IPS-15b (cell line): ENCODE results near the gene PMEPA1.

Source experiments
- H3K27me3 ChIP-seq: one replicate; pipeline ENCODE4 v1.6.1; 2013; ENCODE audit warnings: low read length; ENCODE audit not compliant: control insufficient read depth, insufficient read depth
- H3K36me3 ChIP-seq: one replicate; pipeline ENCODE4 v1.6.1; 2013; ENCODE audit warnings: low read length; ENCODE audit not compliant: control insufficient read depth, insufficient read depth
- H3K4me1 ChIP-seq: one replicate; pipeline ENCODE4 v1.6.1; 2013; ENCODE audit warnings: mild to moderate bottlenecking, low read length; ENCODE audit not compliant: control insufficient read depth, insufficient read depth
- H3K4me3 ChIP-seq: one replicate; pipeline ENCODE4 v1.5.1; 2013; ENCODE audit warnings: low read depth, low read length
- H3K9ac ChIP-seq: one replicate; pipeline ENCODE4 v1.6.1; 2013; ENCODE audit warnings: low read depth, mild to moderate bottlenecking, low read length
- H3K9me3 ChIP-seq: one replicate; pipeline ENCODE4 v1.6.1; 2013; ENCODE audit warnings: mild to moderate bottlenecking, low read length; ENCODE audit not compliant: control insufficient read depth, insufficient read depth

The PMEPA1 gene

DNA sequence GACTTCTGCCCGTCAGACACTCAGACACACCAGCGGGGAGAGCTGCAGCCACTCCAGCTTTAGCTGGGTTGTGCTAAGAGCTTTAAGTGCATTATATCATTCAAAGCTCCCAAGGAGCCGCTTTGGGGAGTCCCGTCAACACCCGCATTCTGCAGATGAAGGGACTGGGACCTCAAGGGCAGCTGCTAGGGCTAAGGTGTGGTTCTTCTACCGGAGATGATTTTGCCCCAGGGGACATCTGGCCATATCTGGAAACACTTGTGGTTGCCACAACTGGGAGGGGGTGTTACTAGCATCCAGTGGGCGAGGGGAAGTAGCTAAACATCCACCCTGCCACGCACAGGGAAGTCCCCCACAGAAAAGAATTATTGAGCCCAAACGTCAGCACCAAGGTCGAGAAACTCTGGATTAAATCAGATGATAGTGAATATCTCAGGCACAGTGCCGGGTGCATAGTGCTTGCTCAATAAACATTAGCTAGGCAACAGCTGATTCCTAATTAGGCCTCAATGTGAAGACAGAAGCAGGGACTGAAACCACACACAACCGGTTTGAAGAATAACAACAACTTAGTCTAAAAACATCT is 29.6 kb downstream of the PMEPA1 start:
- H3K4me1 ChIP-seq: peaks cover 28% of the 10 kb centered on the region
- no peaks in the 10 kb centered on the region for H3K27me3 ChIP-seq

DNA sequence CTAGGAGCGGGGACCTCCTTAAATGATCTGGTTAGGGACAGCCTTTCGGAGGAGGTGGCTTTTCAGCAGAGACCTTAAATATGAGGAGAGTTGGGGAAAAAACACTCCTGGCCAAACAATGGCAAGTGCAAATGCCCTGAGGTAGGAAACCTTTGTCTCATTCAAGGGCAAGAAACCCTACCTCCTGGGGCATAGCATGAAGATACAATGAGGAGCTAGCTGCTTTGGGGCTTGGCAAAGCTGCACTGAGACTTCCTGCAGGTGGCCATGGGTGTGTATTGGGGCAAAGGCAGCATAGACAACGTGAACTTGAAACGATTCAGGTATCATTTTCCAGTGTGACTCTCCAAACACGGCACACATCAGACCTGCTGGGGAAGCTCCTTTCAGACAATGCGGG is 30.7 kb downstream of the PMEPA1 start:
- H3K4me3 ChIP-seq: no peak overlapping the region
- H3K4me1 ChIP-seq: peaks cover 20% of the 10 kb centered on the region

More for the DNA sequence above, 29.6 kb downstream of the PMEPA1 start:
- H3K36me3 ChIP-seq: no peaks in the 10 kb centered on the region
- H3K4me3 ChIP-seq: no peak overlapping the region
- H3K9me3 ChIP-seq: no peaks in the 10 kb centered on the region
- no peak overlapping the region for H3K9ac ChIP-seq

DNA sequence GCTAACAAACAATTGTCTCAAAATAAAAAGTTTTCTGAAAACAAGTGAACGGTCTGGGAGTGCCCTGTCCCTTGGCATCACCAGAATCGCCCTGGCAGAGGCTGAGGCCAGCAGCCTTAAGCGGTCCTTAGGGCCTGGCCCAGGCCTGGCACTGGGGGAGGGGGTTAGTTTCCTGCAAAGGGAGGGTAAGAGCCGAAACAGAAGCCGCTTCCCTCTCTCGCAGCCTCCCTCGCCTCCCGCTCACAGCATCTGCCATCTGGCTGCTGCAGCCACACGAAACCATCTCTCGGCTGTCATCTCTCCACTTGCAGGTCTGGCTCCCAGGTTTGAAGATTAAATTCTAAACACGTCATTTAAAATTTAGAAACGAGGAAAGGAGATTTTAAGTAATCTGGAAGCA is 31.5 kb downstream of the PMEPA1 start:
- Histone ChIP-seq H3K27me3 (no peaks in the 10 kb centered on the region), H3K4me1 (peaks cover 20% of the 10 kb centered on the region), H3K4me3 (no peak overlapping the region), H3K9me3 (no peaks in the 10 kb centered on the region), H3K36me3 (no peaks in the 10 kb centered on the region), H3K9ac (no peak overlapping the region)

More for the DNA sequence above, 30.7 kb downstream of the PMEPA1 start:
- Histone ChIP-seq H3K36me3 (no peaks in the 10 kb centered on the region), H3K9ac (no peak overlapping the region), H3K9me3 (no peaks in the 10 kb centered on the region), H3K27me3 (no peaks in the 10 kb centered on the region)

DNA sequence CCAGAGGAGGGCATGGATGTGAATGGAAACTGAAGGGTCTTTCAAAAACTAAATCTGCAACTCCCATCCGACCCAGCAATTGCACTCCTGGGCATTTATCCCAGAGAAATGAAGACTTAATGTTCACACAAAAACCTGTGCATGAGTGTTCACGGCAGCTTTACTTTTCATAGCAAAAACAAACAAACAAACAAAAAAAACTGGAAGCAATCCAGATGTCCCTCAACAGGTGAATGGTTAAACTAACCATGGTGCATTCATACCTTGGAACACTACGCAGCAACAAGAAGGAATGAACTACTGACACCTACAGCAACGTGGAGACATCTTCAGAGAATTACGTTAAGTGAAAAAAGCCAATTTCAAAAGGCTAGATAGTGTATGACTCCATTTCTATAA is 32.2 kb downstream of the PMEPA1 start:
- Histone ChIP-seq H3K36me3 (no peaks in the 10 kb centered on the region), H3K9ac (no peak overlapping the region), H3K27me3 (no peaks in the 10 kb centered on the region), H3K4me1 (peaks cover 15% of the 10 kb centered on the region), H3K9me3 (no peaks in the 10 kb centered on the region), H3K4me3 (no peak overlapping the region)

DNA sequence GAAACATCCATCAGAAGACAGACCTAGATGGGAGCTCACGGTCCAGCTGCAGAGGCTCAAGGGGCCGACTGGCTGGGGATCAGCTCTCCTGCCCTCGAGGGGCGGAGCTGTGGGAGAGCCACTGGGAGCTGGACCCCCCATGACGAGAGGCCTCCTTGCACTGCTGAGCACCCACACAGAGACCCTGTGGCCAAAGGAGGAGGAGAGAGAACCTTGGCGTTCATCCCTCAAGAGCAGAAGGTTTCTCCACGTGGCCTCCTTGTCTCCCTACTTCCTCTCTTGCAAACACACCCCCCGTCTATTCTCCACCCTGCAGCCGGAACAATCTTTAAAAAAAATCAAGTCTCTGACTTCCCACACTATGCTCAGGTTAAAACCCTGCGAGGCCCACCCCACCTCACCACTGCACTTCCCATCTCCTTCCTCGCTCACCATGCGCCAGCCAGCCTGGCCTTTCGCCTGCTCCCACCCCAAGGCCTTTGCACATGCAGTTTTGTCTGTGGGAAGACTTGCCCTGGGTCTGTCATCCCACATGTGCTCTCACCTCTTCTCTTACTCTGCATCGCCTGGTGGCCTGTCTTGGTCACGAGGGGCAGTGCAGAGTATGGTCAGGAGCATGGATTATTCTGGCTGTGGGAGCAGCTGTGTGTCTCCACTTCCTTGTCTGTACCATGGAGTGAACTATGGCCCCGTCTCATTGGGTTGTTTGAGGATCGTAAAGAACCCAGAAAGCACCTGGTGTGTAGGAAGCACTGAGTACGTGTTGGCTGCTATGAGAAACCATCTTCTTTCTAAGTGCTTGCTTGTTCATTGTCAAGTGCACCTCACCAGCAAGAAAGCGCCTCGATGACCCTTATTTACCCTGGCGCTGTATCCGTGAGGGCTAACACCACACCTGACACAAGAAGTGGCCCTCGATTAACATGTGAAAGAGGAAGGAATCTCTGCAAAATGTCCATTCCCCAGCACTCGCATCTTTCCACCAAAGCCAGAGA is 32.9 kb downstream of the PMEPA1 start:
- no peak overlapping the region for H3K4me3 ChIP-seq
- peaks cover 15% of the 10 kb centered on the region for H3K4me1 ChIP-seq

DNA sequence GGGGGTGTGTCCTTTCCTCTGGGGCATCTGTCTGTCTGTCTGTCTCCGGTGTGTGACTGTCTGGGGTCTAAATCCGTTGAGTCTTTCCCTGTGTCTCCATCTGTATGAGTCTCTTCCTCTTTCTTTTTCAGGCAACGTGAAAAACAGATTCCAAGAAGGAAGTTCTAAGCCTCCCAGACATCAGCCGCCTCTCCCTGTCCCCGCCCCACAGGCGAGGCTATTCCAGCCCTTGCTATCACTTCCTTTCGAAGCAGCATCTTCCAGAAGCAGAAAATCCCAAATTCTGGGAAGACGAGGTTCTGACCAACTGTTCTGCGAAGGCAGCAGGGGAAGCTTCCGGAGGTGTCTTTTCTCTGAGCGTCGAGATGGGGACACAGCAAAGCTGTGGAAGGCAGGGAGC is 34.0 kb downstream of the PMEPA1 start:
- Histone ChIP-seq H3K27me3 (no peaks in the 10 kb centered on the region), H3K36me3 (no peaks in the 10 kb centered on the region), H3K9ac (no peak overlapping the region), H3K4me3 (no peak overlapping the region), H3K9me3 (no peaks in the 10 kb centered on the region), H3K4me1 (peaks cover 12% of the 10 kb centered on the region)

More for the DNA sequence above, 32.9 kb downstream of the PMEPA1 start:
- no peaks in the 10 kb centered on the region for H3K9me3 ChIP-seq
- no peak overlapping the region for H3K9ac ChIP-seq
- no peaks in the 10 kb centered on the region for H3K36me3 ChIP-seq
- no peaks in the 10 kb centered on the region for H3K27me3 ChIP-seq

DNA sequence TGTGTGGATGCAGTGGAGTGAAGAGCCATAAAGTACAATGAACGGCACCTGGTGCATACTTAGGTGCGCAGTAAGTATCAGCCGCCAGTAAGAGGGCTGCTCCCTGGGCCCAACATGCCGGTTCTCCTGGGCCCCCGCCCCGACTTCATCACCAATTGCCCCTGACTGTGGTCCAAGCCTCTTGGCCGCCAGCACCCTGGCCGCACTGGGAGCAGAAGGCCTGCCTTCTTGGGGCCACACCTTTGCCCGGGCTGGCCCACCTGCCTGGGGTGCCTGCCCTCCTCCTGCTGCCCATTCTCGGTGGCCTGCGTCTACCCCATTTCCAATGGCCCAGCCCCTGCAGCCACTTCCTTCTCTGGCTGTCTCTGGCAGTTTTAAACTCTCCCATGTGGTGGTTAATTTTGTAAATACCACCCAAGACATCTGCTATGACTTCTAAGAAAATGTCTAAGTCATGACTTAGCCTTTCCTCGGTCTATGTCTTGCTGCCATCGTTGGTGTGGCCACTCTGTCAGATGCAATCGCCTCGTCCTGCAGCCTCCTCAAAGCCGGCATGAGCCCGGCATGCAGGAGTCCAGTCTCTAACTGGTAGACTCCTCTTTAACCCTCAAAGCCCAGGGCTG is 36.8 kb downstream of the PMEPA1 start:
- no peaks in the 10 kb centered on the region for H3K4me1 ChIP-seq

DNA sequence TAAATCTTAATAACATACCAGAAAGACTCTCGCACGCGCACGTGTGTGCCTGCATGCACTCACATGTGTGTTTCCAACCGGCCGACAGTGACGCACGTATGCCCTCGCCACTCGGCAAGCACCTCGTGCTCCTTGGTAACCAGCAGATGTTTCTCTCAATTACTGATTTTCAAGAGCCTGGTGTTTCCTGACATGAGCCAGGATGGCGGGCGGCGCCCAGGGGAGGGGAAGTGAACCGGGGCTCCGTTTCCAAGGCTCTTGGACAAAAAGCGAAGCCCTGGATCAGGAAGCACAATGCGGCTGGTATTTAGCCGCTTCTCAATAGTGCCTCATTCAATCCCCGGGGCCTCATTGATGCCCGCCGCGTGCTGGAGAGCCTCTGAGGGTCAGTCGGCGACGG is 37.7 kb downstream of the PMEPA1 start:
- no peaks in the 10 kb centered on the region for H3K4me1 ChIP-seq

More for the DNA sequence above, 36.8 kb downstream of the PMEPA1 start:
- Histone ChIP-seq H3K9me3 (no peaks in the 10 kb centered on the region), H3K4me3 (no peak overlapping the region), H3K36me3 (no peaks in the 10 kb centered on the region), H3K27me3 (no peaks in the 10 kb centered on the region), H3K9ac (no peak overlapping the region)

DNA sequence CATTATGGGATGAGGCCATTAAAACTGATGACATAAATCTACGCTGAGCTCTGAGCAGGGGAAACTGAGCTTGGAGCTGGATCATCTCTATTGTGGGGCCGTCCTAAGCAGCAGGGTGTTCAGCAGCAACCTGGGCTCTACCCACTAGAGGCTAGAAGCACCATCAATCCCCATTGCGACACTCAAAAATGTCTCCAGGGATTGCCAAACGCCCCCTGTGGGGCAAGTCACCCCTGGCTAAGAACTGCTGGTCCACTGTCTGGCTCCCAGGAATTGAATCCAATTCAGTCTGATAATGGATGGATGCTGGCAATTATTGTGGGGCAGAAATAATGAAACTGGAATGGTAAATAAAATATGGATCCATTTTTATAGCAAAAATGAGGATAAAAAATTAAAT is 38.2 kb downstream of the PMEPA1 start:
- Histone ChIP-seq H3K4me3 (no peak overlapping the region), H3K4me1 (no peaks in the 10 kb centered on the region), H3K9me3 (no peaks in the 10 kb centered on the region), H3K36me3 (no peaks in the 10 kb centered on the region), H3K27me3 (no peaks in the 10 kb centered on the region), H3K9ac (no peak overlapping the region)

More for the DNA sequence above, 37.7 kb downstream of the PMEPA1 start:
- Histone ChIP-seq H3K36me3 (no peaks in the 10 kb centered on the region), H3K9me3 (no peaks in the 10 kb centered on the region), H3K4me3 (no peak overlapping the region), H3K27me3 (no peaks in the 10 kb centered on the region), H3K9ac (no peak overlapping the region)

DNA sequence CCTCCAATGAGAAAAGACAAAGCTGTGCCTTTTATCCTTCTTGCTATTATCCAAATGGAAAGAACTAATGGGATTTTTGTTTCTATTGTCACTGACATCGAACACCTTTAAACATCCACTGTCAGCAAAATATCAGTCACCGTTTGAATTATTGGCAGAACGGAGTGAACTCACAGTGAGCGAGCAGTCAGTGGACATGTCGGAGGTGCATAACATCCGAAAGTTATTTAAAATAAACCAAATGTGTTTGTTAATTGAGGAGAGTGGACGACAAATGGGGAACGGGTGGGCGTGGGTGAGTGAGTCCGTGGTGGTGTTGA is 38.8 kb downstream of the PMEPA1 start:
- Histone ChIP-seq H3K4me3 (no peak overlapping the region), H3K36me3 (no peaks in the 10 kb centered on the region), H3K4me1 (no peaks in the 10 kb centered on the region), H3K27me3 (no peaks in the 10 kb centered on the region), H3K9ac (no peak overlapping the region), H3K9me3 (no peaks in the 10 kb centered on the region)

DNA sequence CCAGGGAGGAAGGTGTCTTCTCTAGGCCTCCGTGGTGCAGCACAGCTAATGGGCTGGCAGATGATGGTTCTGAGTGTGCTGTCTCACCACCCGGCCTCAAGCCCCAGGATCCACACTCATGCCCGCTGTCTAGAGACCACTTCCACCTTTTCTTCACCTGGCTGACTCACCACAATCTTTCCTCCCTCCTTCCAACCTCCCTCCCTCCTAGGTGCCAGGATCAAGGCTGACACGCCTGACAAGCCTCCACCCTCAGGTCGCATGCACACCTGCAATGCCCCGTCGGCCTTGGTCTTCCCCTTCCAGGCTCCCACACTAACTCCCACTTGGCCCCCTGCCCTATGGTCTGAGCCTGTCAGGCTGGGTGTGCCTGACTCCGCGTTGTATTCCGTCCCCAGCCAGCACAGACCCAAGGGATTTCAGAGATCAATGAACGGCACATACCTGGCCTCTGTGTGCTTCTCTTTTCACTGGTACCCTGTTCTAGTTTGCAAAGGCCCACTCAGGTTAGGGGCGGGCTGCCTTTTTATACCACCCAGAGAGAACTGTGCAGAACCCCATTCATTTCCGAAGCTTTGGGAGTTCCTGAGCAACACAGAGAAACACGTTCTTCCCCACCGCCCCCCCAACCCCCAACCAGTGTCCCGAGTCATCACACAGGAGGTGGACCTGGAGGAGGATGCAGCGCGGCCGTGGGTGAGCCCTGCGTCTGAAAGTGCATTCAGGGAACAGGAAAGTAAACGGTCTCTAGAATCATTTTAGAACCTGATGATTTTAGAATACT is 39.3 kb downstream of the PMEPA1 start:
- Histone ChIP-seq H3K36me3 (no peaks in the 10 kb centered on the region), H3K27me3 (no peaks in the 10 kb centered on the region), H3K4me3 (no peak overlapping the region), H3K4me1 (no peaks in the 10 kb centered on the region), H3K9ac (no peak overlapping the region), H3K9me3 (no peaks in the 10 kb centered on the region)
